NCI-H1417 (cell line): ENCODE results near the gene ITGA4.

Experiments
- DNase-seq, 3 experiments: peaks; one replicate each; lab custom pipeline; 2025; lab: John Stamatoyannopoulos, UW

ITGA4 gene

GRCh38 chr2:181458871-181459270 is 1.7 kb downstream of the ITGA4 start:
- no peak for DNase-seq

GRCh38 chr2:181459621-181460021 is 2.4 kb downstream of the ITGA4 start:
- DNase-seq, result no peak

DNA sequence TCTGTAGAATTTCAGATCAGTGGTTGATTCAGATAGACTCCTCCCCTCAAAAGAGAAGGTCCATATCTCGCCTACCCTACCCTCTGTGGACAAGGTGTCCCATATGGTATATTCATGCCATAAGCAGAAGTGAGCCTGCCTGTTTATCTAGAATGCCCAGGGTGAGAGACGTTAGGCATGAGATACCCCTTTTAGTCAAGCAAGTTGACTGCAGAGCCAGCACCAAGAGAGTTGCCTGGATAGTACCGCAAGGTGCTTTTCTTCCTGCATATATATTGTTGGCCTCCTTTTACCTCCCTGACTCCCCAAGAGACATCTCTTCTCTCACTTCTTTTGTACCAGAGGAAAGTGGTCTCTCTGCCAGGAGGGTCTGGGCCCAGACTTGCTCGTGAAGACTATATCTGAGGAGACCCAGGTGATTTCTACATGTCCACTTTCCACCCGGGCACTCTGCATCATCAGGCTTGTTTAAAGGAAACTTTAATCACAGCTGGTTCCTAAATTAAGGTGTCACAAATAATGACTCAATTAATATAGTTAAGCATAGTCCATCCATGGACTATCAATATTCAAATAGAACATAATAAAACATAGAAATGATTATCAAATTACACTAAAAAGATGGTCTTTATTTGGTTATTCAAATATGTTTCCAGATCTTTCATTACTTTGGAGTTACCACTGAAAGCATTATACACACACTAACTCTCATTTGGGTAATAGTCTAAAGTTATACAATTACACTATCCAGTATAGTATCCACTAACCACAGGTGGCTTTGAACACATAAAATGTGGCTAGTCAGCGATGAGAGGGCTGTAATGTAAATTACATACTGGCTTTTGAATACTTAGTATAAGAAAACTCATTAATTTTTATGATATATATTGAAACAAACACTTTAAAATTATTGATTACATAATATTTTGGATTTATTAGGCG is 4.1 kb downstream of the ITGA4 start:
- DNase-seq, result no peak

GRCh38 chr2:181462033-181462432 is 4.8 kb downstream of the ITGA4 start:
- DNase-seq, result no peak

GRCh38 chr2:181463588-181463987 is 6.4 kb downstream of the ITGA4 start:
- DNase-seq, result no peak

- no peak for DNase-seq
Measured at GRCh38 chr2:181464966-181465365, 7.8 kb downstream of the ITGA4 start.

DNA sequence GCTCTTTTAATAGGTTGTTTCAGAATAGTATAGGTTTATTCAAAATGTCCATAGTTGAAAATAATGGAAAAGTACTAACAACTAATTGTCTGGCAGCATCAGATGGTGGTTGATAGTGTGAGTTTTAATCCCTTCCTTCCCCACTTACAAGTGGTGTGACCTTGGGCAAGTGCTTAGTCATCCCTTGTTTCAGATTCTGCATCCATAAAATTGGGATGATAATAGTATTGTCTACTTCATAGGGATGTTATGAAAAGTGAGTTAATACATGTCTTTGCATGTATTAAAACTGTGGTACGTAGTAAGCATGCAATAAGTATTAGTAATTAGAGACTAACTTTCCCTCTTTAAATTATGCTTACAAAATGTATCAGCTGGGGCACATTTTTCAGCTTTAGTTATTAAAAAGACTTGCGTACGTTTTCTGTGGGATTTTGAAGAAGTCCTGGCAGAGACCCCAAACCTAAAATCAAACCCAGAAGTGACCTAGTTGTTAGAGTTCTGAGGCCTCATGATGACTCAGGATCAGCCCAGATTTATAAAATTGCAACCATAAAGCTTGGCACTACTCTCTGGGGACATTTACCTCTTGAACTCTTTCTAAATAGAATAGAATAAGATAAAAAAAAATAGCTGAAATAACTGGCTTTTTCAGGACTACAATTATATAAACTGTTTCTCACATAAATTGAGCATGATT is 8.6 kb downstream of the ITGA4 start:
- no peak for DNase-seq

GRCh38 chr2:181466661-181467576 is 9.7 kb downstream of the ITGA4 start:
- DNase-seq, result peak in 2 of 3 experiments; percentile 18 to 66

GRCh38 chr2:181467966-181468707 is 11.0 kb downstream of the ITGA4 start:
- no peak for DNase-seq

GRCh38 chr2:181468811-181469210 is 11.6 kb downstream of the ITGA4 start:
- DNase-seq, result no peak

DNA sequence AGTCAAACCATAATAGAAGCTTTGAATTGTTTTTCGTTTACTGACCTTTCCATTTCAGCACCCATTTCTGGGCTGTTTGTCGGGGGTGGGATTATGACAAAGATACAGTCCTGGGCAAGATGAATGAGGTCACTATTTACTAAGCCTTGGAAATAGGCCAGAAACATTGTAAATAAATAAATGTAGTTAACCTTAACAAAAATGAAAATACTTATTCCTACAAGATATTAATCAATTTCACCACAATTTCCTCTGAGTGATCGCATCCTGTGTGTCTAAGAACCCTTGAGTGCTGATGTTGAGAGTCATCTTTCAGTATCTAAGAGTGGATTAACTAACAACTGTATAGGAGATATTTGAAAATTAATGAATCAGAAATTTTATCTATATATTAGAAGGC is 14.0 kb downstream of the ITGA4 start:
- peak in 1 of 3 experiments; percentile 34 for DNase-seq

GRCh38 chr2:181471783-181472182 is 14.6 kb downstream of the ITGA4 start:
- DNase-seq, result no peak

DNA sequence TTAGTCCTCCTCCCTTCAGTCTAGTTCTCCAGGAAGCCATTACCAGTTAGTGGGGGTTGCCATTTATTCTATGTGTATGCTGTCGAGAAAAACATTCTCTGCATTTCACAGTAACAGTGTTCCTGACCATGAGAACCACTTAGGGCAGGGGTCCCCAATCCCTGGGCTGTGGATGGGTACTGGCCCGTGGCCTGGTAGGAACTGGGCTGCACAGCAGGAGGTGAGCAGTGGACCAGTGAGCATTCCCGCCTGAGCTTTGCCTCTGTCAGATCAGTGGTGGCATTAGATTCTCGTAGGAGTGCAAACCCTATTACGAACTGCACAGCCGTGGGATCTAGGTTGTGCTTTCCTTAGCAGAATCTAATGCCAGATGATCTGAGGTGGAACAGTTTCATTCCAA is 15.8 kb downstream of the ITGA4 start:
- no peak for DNase-seq

GRCh38 chr2:181474222-181474881 is 17.2 kb downstream of the ITGA4 start:
- DNase-seq, result peak in 1 of 3 experiments; percentile 52

DNA sequence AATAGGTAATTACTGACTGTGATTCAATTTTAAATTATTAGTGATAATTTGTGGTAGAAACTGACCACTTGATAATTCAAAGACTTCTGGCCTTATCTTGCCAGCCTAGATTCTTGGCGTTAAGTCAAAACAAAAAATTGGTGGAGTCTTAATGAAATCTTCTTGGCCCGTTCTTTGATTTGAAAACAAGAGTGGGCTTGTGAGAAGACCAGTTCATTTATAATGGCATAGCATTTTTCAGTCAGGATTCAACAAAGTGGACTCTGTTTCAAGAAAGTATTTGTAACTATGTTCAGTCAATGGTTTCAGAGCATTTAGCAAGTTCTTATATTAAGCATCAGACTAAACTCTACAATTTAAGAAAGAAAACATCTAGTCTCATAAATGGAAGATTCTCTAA is 26.0 kb downstream of the ITGA4 start:
- no peak for DNase-seq

DNA sequence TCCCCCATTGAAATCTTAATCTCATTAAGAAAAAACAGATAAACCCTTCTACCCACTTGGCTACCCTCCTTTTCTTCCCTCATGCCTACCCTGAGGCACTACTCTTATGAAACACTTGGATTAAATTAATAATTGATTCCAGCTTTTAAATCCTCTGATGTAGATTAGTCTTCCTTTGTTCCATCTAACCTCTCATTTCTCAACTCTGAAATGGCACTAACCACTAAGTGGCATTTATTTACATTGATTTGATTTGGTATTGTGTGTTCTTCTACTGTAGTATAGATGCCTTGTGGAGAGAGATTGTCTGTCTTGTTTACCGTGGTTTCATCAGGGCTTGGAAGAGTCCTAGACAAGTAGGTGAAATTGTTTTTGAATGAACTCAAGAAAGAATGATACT is 26.7 kb downstream of the ITGA4 start:
- peak in 2 of 3 experiments; percentile 19 to 77 for DNase-seq

DNA sequence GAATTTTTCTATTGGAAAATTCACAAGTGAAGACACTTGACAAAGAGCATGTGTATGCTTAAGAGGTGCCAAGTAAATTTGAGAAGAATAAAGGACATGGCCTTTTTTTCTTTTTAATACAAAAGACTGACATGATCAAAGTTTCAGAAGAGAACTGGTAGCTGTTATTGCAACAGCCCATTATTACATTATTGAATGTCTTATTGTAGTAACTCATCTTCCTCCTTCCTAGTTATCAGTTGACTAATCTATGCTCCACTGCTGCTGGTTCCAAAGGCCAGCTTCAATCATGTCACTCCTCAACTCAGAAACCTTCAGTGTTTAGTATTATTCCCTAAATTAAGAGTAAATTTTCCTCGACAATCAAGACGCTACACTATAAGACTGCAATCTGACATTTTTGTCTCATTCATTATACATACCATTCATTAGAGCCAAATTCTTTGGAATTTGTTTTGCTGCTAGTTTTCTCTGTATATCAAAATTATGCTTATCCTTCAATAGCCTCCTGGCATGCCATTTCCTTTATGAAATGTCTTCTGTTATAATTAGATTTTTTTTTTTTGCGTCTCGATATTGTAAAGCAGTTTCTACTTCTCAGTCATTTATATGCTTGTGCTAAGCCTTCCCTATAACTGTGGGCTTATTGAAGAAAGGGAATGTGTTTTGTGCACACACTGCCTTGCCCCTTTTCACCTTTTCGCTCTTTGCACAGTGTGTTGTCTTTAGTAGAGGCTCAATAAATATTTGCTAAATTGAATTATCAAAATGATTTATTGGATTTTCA is 27.9 kb downstream of the ITGA4 start:
- peak in 1 of 3 experiments; percentile 47 for DNase-seq

GRCh38 chr2:181485638-181485946 is 28.4 kb downstream of the ITGA4 start:
- peak in 2 of 3 experiments; percentile 47 to 80 for DNase-seq

- no peak for DNase-seq
Measured at GRCh38 chr2:181499231-181499630, 42.0 kb downstream of the ITGA4 start.

DNA sequence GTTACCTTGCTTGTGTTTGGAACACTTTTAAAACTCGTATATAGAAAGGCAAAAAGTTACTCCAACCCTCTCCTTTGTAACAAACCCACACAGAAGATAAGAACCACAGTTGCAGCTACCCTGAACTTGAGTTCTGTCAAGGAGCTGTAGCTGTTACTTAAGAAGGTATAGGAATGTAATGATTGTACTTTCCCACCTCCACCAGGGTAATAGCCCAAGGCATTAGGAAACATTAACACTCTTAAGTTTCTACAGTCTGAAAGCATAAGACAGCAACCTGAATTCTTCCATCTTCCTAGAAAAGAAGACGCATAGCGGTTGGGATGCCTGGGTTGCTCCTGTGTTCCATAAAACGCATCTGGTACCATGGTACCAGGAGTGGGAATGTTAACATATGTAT is 43.0 kb downstream of the ITGA4 start:
- no peak for DNase-seq
